NCI-H69 (cell line): Measurements from ENCODE around the gene CBARP.

Experiments used
- DNase-seq: peaks from one replicate; lab custom pipeline; 2025; lab: John Stamatoyannopoulos, UW

CBARP gene

DNA sequence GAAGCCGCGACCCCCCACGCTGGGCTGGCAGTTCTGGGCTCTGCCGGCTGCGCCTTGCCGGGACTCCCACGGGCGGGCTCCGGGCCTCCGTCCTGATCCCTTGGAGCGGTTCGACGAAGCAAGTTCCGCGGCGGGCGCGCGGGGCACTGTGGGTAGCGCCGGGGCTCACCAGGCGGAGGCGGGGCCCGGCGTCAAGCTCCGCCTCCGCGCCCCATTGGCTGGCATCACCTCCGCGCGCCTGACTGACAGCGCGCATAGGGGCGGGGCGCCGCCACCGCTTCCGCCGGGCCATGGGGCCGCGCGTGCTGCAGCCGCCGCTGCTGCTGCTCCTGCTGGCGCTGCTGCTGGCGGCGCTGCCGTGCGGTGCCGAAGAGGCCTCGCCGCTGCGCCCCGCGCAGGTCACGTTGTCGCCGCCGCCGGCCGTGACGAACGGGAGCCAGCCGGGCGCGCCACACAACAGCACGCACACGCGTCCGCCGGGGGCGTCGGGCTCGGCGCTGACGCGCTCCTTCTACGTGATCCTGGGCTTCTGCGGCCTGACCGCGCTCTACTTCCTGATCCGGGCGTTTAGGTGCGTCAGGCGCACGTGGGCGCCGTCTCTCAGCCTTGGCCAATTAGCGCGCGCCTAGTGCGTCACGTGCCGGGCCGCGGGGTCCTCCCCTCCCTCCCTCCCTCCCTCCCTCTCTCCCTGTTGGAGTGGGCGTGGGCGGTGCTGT, 37.6 kb upstream of the CBARP start, which contains the start of gene FAM174C:
TSS of gene FAM174C (plus strand) at position 271 of the 716 bp plus-strand sequence. CDS start at position 291, 20 bp downstream.
- peak; percentile 99 for DNase-seq

DNA sequence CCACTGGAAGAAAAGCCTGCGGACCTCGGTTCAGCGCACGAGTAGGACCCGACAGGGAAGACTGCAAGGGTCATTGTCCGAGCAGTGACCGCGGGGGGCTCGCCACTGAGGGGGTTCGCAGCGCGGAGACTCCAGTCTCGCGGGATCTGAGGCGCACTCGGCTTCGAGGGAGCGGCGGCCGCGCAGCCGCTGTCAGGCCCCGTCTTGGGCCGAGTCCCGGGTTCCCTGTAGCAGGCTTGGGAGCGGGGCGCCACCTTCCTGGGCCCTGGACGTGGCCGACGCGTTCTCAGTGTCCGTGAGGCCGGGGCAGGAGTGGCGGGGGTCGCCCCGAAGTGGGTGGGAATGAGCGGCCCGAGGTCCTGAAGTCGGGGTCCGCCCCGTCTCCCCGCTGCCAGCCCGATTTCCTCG, 37.1 kb upstream of the CBARP start:
- no peak for DNase-seq

DNA sequence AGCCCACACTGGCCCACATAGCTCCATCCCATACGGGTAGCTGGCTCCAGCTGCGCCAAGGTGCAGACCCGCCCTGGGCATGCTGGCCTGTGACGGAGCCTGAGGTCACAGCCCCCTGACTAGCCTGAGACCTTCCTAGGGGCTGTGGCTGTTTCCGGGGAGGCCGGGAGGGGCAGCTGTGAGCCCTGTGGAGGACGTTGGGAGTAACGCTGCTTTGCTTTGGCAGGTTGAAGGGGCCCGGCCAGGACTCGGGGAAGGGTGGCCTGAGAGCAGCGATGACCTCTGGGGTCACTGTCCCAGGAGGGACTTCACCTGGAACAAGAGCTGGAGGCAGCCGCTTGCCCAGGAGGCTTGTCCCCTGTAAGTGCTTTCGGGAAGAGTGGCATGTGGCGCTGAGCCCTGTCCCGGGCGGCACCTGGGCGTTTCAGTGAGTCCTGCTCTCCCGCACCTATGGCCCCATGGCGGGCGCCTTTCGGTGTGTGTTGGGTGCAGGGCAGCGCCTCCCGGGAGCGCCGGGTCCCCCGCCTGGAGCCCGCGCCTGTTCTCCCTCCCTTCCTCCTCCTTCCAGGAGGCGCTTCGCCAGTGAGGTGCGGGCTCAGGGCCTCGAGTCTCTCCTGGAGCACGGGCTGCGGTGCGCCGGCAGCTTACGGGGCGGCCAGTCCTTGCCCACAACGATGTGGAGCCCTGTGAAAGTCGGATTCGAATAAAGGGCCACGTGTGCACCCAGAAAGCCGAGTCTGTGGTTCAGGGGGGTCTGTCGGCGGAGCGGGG, 36.5 kb upstream of the CBARP start:
- no peak for DNase-seq

DNA sequence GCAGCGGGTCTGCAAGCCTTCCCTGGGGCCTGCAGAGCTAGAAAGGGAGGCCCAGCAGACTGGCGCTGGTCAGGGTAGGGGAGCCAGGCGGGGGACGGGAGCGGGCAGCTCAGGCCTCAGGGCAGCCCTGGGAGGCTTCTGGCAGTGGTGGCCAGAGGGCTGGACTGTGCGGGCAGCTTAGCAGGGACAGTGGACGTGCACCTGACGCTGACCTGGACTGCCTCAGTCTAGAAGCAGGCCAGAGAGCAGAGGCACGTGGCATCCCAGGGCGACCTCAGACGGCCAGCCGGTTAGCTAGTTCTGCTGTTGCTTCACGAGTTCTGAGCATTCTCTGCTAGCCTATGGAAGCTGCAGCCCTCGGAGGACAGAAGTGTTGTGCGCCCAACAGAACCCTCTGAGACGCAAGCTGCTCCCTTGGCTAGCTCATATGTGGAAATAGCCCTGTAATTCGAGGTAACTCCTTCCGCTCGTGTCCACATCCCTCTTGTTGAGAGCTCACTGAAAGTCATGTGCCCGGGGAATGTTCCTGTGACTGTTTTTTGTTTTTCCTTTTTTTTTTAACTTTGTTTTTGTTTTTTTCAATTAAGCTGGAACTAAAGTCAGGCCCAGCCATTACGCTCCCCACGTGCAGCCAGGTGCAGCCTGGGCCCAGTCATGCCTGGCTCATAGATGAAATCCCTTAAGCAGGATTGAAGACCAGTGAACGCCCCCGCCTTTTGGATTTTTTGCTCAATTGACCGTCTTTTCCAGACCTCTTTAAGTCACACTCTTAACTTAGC, 35.6 kb upstream of the CBARP start:
- no peak for DNase-seq

DNA sequence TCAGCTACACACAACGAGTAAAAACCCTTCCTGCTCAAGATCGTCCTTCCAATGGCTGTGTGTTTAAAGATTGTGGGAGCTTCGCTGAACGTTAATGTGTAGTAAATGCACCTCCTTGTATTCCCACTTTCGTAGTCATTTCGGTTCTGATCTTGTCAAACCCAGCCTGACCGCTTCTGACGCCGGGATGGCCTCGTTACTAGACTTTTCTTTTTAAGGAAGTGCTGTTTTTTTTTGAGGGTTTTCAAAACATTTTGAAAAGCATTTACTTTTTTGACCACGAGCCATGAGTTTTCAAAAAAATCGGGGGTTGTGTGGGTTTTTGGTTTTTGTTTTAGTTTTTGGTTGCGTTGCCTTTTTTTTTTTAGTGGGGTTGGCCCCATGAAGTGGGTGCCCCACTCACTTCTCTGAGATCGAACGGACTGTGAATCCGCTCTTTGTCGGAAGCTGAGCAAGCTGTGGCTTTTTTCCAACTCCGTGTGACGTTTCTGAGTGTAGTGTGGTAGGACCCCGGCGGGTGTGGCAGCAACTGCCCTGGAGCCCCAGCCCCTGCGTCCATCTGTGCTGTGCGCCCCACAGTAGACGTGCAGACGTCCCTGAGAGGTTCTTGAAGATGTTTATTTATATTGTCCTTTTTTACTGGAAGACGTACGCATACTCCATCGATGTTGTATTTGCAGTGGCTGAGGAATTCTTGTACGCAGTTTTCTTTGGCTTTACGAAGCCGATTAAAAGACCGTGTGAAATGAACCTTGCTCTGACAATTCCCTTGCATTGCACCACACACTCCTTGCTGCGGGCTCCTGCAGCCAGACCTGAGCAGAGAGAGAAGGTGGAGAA, 34.8 kb upstream of the CBARP start:
- no peak for DNase-seq

DNA sequence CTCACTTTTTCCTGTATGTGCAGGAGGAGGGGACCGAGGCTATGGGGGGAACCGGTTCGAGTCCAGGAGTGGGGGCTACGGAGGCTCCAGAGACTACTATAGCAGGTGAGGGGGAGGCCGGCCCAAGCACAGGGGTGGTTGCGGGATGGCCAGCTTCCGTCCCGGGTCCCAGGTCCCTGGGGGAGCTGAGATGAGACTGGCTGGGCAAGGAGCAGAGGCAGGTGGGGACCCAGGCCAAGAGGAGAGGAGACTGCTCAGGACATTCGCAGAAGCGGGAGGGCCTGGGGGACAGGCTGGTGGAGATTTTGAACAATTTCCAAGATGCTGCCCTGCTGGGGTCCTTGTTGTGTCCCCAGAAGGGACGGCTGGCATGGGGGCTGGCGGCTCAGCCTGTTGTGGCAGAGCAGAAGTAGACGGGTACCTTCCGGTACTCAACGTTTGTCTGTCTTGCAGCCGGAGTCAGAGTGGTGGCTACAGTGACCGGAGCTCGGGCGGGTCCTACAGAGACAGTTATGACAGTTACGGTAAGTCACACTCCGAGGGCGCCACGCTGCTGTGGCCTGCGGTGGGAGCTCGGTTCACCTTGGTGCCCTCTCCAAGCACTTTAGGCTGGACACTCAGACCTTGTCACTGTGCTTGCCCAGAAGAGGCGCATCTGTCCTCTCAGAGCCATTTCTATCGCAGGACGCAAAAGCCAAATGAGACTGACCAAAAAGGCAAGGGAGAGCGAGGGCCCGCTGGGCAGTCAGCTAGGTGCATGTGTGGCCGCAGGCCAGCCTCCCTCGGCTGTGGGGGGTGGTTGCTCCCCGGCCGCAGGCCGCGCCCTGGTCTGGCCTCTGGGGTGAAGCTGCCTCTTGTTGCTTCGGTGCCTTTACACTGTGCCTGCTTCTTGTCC, 34.0 kb upstream of the CBARP start:
- DNase-seq: no peak

DNA sequence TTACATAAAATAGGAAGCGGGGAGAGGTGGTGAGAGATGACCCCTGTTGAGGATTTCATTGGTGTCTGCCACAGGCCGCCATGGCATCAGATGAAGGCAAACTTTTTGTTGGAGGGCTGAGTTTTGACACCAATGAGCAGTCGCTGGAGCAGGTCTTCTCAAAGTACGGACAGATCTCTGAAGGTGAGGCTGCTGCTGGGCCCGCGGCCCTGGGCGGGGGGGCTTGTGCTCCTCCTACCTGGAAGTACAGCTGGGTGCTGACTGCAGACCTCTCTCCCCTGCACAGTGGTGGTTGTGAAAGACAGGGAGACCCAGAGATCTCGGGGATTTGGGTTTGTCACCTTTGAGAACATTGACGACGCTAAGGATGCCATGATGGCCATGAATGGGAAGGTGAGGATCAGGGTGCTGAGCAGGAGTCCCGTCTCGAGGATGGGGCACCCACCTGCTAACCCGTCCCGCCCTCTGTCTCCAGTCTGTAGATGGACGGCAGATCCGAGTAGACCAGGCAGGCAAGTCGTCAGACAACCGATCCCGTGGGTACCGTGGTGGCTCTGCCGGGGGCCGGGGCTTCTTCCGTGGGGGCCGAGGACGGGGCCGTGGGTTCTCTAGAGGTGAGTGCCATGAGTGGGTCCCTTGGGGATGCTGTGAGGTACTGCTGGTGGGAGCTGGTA, 33.2 kb upstream of the CBARP start:
- DNase-seq: no peak

DNA sequence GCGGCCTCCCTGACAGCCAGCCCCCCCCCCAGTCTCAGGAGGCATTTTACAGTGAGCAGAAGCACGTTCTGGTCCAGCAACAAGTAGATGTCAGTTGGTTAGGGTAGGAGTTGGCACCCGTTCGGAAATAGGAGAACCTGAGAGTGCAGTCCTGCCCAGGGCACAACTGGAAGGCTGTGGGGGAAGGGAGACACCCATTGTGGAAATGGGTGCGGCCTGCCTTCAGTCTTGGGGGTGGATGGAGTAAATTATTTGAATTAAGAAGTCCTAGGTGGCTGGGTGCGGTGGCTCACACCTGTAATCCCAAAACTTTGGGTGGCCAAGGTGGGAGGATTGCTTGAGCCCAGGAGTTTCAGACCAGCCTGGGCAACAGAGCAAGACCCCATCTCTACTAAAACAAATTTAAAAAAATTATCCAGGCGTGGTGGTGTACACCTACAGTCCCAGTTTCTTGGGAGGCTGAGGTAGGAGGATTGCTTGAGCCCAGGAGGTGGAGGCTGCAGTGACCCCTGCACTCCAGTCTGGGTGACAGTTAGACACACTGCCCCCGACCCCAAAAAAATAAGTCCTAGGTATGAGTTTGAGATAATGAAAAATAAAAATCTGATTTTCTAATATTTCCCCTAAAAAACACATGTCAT, 32.5 kb upstream of the CBARP start:
- DNase-seq: peak; percentile 58

DNA sequence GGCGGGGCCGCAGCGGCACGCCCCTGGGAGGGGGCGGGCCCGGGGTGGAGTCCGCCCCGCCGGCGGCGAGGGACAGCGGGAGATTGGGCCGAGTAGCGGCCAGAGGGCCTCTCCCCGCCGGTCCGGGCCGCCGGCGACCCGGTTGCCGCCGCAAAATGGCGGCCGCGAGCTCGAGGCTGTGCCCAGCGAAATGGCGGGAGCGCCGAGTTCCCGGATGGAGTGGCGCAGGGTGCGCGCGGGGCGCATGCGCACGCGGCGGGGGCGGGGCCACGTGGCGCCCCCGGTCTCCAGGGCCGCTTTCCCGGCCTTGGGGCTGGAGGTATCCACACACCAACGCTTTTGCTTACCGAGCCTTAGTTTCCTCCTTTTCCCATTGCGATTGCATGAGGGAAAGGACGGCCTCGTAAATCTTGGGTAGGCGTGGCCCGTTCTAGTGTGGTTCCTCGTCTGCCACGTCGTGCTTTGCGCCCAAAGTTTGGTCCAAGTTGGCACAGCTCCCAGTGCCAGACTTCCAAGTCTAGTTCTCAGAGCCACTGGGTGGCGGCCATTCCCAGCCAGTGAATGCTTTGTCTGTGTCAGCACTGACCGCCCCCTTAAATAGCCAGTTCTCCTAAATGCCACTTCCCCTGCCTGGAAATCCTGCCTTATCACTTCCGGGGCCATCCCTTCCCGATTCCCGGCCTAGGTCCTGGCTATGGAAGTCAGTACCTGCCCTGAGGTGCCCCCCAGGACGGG, 31.8 kb upstream of the CBARP start:
- peak; percentile 94 for DNase-seq

DNA sequence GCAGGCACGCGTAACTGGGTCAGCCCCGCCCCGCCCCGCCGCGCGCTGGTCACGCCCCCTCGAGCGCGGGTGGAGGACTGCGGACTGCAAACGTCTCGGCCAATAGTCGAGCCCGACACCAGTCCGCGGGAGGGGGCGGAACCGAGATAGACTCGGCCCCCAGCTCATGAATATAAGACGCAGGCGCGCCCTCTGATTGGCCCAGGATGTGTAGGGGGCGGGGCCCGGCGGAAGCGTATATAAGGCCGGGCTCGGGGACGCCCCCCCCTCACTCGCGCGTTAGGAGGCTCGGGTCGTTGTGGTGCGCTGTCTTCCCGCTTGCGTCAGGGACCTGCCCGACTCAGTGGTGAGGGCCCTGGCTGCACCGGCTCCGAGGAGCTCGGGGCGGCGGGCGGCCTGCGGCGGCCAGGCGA, 31.3 kb upstream of the CBARP start, which contains the start of gene CIRBP:
TSS of gene CIRBP (plus strand) at position 268 of the 413 bp plus-strand sequence. CDS start 1,602 bp downstream, outside the sequence.
- DNase-seq: peak; percentile 99

DNA sequence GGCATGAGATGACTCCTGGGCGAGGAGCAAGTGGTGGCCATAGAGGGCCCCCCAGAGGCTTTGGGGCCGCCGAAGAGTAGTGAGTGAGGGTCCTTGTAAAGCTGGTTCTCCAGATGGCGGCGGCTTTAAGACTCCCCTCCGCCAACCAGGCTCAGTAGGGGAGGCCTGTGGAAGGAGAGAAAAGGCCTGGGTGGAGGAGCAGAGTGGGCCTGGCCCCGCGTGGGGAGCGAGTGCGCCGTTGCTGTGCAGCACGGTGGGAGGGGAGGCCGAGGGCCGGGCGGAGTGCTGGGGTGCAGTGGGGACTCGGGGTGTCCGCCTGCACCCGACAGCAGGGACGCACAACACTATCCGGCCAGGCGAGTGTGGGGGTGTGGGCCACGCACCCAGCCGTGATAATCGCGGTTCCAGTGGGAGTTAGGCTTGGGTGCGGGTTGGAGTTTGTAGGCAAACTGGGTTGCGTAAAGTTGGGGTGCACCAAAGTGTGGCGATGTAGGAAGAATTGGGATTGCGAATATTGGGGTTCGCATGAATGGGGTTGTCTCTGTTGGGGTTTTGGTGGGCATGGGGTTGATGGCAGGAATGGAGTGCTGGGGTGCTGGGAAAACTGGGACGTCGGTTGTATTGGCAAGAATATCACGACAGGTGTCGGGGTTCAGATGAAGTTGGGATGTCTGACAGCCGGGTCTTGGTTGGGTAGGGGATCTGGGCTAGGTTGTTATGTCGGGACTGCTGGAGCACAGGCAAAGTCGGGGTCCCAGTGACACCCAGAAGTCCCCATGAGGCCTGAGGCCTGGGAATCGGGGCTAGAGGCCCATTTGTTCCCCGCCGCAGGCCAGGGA, 30.6 kb upstream of the CBARP start:
- peak; percentile 47 for DNase-seq

DNA sequence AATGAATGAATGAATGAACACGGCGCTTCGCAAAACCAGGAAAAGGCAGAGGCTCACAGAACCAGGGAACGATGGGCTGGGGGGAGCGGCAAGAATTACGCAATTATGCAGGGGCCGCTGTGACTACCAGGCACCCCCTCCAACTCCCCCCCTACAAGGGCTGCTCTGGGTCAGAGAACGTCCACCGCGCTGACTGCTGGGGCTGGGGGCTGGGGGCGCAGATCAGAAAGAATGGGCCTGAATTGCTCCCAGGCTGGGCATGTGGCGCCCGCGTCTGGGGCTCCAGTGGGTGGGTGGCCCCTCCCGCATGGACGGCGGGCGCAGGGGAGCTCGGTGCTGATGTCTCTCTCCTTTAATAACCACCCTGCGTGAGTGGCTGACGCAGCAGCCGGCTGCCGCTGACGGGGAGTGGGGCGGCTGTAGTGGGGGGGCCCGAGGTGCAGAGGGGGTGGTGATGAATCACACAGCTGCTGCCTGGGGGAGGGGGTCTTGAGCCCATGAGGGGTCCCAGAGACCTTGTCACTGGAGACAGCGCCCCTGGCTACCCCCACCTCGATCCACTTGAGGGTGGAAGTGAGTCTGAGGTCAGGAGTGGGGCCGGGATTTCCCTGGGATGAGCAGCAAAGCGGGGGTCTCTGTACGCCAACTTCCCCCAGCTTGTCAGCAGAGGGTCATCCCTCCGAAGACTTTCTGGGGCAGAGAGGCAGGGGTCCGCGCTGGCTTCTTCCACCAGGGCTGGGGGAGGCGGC, 29.8 kb upstream of the CBARP start:
- peak; percentile 85 for DNase-seq

DNA sequence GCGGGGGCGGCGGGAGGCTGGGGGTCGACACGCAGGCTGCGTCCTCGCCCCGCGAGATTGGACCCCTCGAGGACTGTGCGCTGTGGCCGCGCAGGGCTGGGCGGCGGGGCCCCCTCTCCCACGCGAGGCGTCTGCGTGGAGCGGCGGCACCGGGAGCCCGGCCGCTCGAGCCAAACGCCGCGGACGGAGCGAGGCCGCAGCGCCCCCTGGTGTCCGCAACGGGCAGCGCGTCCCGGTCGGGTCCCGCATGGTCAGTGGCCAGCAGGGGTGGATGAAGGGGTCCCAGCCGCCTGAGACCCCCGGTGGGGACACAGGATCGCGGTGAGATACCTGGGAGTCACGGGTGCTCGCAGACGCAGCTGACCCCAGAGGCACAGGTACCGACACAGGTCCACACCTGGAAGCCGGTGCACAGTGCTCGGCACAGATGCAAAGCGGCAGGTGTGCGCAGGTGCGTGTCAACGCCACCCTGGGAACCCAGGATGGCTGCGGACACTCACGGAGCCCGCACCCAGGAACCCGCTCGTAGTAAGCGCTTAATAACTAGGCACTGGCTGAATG, 29.2 kb upstream of the CBARP start:
- DNase-seq: peak; percentile 85

DNA sequence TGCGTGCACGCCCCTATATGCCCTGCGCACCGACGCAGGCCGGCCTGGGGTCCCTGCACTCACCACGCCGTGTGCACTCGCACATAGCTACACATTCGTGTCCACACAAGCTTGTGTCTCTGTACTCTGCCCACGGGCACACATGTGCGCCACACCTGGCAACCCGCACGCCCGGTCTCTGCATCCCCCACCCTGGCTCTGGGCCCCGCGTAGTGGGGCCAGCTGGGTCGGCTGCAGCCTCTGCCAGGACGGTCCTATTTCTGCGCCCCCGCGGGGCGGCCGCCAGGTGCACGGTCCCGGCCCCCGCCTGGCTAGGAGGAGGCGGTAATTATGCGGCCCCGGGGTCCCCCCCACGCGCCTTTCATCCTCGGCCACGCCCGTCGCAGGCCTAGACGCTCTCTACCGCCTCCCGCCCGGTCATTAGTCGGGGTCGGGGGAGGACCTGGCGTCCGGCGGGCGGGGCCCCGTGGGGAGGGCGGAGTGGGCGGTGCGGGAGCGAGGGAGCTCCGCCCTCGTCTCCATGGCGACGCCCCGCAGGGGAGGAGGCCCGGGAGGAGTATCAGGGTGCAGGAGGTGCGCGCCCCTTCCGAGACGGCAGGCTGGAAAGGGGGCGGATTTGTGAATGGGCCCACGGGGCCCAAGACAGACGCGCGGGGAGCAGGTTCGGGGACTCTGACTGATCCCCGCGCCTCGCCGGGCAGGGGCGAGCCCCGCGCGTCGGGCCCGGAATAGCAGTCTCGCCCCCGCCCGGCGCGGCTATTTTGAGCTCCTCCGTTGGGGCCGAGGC, 28.5 kb upstream of the CBARP start:
- DNase-seq: peak; percentile 99

DNA sequence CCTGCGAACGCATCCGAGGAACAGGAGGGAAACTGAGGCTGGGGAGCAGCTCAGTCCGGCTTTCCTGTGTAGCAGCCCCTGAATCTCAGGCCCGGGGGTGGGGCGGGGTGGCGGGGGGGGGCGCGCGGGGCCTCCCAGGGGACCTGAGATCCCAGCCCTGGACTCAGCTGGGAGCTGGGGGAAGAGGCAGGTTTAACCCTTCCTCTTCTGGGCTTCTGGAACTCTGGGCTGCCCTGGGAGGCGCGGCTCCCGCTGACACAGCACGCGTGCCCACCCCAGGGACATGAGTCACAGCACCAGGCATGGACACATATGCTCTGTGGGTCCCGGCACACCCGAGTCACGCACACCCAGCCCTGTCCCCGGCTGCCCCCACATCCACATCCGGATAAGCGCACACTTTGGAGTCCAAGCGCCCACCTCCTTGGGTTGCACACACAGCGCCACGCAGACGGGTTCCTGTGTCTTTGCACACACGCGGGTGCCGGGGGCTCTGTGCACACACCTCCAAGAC, 27.9 kb upstream of the CBARP start:
- DNase-seq: peak; percentile 61
